DND-41 (cell line): ENCODE data around the gene RAD51B.

ENCODE experiments used
- ATAC-seq: fragments of 200-7000 bp; cut with Tn5 transposase; 3 replicates; pipeline ENCODE4 v1.9.1; 2021; ENCODE audit warnings: low read depth; ENCODE audit not compliant: insufficient read depth
- DNase-seq: peaks from one replicate; pipeline ENCODE4 v3.0.0-alpha.2; 2020
- H2AFZ ChIP-seq: 2 replicates; pipeline ENCODE4 v1.6.0; 2012; ENCODE audit warnings: low read depth, low read length
- H3K27ac ChIP-seq: 2 replicates; pipeline ENCODE4 v1.5.1; 2012; ENCODE audit warnings: low read length, inconsistent platforms
- H3K27me3 ChIP-seq: fragments of 200-600 bp; sonication (generic); 2 replicates; pipeline ENCODE4 v1.6.0; 2012; ENCODE audit warnings: low read length, mild to moderate bottlenecking, inconsistent platforms; ENCODE audit not compliant: insufficient read depth, poor library complexity
- H3K36me3 ChIP-seq: 2 replicates; pipeline ENCODE4 v1.5.1; 2012; ENCODE audit warnings: low read length, inconsistent platforms; ENCODE audit not compliant: insufficient read depth
- H3K4me1 ChIP-seq: 2 replicates; pipeline ENCODE4 v1.5.1; 2012; ENCODE audit warnings: mild to moderate bottlenecking, low read length; ENCODE audit not compliant: insufficient read depth
- H3K4me2 ChIP-seq: 2 replicates; pipeline ENCODE4 v1.6.0; 2012; ENCODE audit warnings: mild to moderate bottlenecking, moderate library complexity, low read length, inconsistent platforms; ENCODE audit not compliant: insufficient read depth
- H3K4me3 ChIP-seq, 2 experiments: fragments of 200-600 bp in 1 of 2; shearing (Covaris generic) in 1 of 2; 2 replicates each; pipeline ENCODE4 v1.5.1; 2012 to 2016; ENCODE audit warnings: inconsistent platforms in 2 of 2, low read length in 2 of 2, mild to moderate bottlenecking in 2 of 2, low read depth in 1 of 2, moderate library complexity in 1 of 2
- H3K79me2 ChIP-seq: 2 replicates; pipeline ENCODE4 v1.6.0; 2012; ENCODE audit warnings: low read length, inconsistent platforms; ENCODE audit not compliant: insufficient read depth
- H3K9ac ChIP-seq: 2 replicates; pipeline ENCODE4 v1.6.0; 2012; ENCODE audit warnings: low read depth, mild to moderate bottlenecking, inconsistent platforms, low read length, moderate library complexity
- H3K9me3 ChIP-seq: 2 replicates; pipeline ENCODE4 v1.5.1; 2012; ENCODE audit warnings: low read length, moderate library complexity, mild to moderate bottlenecking, inconsistent platforms; ENCODE audit not compliant: insufficient read depth, severe bottlenecking
- H4K20me1 ChIP-seq: 2 replicates; pipeline ENCODE4 v1.6.0; 2012; ENCODE audit warnings: low read length; ENCODE audit not compliant: insufficient read depth
- EZH2 ChIP-seq: IDR thresholded peaks from 3 replicates; pipeline ENCODE4 v1.6.1; 2012; ENCODE audit warnings: borderline replicate concordance, low read depth, mild to moderate bottlenecking, moderate library complexity, low read length, inconsistent platforms; ENCODE audit not compliant: severe bottlenecking
- TF ChIP-seq, protein P1 (sequence below): IDR thresholded peaks from 2 replicates; pipeline ENCODE4 v1.5.1; 2012; ENCODE audit warnings: borderline replicate concordance, low read length, moderate library complexity, mild to moderate bottlenecking; ENCODE audit not compliant: poor library complexity, severe bottlenecking; ENCODE audit errors: extremely low read depth

The RAD51B gene

DNA sequence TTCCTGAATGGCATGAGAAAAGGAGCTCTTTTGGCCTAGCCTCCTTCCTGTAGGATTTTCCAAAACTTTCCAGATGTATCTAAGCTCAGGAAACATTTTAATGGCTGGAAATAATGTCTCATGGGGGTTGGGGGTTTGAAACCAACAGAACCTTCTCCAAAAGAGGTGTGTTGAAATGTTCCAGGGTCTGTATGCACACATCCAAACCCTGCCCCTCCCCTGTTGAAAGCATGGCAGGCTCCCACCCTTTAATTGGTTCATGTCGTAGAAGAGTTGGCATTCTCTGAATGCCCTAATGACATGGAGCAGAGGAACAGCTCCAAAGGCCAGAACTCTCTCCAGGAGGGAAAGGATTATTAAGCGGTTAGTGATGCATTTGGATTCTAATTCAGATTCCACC lies 620.1 kb downstream of the RAD51B start:
- Histone ChIP-seq H3K27me3 (no peaks in the 10 kb centered on the region), H3K9ac (no peak overlapping the region), H4K20me1 (no peaks in the 10 kb centered on the region), H2AFZ (no peak overlapping the region), H3K79me2 (no peaks in the 10 kb centered on the region), H3K4me3 (no peak overlapping the region), H3K4me2 (no peak overlapping the region), H3K4me1 (peaks cover 14% of the 10 kb centered on the region), H3K9me3 (peaks cover 5% of the 10 kb centered on the region), H3K27ac (no peak overlapping the region), H3K36me3 (no peaks in the 10 kb centered on the region)
- TF ChIP-seq EZH2 = no peak
- TF ChIP-seq, protein P1, sequence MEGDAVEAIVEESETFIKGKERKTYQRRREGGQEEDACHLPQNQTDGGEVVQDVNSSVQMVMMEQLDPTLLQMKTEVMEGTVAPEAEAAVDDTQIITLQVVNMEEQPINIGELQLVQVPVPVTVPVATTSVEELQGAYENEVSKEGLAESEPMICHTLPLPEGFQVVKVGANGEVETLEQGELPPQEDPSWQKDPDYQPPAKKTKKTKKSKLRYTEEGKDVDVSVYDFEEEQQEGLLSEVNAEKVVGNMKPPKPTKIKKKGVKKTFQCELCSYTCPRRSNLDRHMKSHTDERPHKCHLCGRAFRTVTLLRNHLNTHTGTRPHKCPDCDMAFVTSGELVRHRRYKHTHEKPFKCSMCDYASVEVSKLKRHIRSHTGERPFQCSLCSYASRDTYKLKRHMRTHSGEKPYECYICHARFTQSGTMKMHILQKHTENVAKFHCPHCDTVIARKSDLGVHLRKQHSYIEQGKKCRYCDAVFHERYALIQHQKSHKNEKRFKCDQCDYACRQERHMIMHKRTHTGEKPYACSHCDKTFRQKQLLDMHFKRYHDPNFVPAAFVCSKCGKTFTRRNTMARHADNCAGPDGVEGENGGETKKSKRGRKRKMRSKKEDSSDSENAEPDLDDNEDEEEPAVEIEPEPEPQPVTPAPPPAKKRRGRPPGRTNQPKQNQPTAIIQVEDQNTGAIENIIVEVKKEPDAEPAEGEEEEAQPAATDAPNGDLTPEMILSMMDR = no peak
- ATAC-seq (no peak), DNase-seq (no peak)

DNA sequence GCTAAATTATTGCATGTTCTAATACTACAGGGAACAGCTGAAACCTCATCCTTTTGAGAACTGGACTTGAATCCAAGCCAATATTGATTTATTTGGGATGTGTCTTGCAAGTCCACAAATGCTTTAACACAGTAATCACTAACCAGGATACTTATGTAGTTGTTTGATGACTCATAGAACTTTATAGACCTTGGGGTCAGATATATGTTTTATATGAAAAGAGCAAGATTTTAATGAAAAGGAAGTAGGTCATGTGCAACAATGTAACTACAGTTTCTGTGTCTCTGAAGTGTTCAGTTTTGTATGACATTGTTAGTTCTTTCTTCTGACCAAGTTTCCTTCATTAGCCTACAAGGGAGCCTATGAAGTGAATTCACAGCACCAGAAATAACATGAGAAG lies 621.2 kb downstream of the RAD51B start:
- no peak for DNase-seq
- no peak for ATAC-seq
- no peaks in the 10 kb centered on the region for H4K20me1 ChIP-seq
- no peak for TF ChIP-seq EZH2
- H2AFZ ChIP-seq = no peak overlapping the region
- H3K36me3 ChIP-seq = no peaks in the 10 kb centered on the region
- H3K4me3 ChIP-seq = no peak overlapping the region
- H3K9ac ChIP-seq = no peak overlapping the region
- no peaks in the 10 kb centered on the region for H3K9me3 ChIP-seq
- no peak overlapping the region for H3K4me2 ChIP-seq
- no peak overlapping the region for H3K27ac ChIP-seq
- H3K79me2 ChIP-seq = no peaks in the 10 kb centered on the region
- H3K4me1 ChIP-seq = peaks cover 26% of the 10 kb centered on the region
- H3K27me3 ChIP-seq = no peaks in the 10 kb centered on the region

DNA sequence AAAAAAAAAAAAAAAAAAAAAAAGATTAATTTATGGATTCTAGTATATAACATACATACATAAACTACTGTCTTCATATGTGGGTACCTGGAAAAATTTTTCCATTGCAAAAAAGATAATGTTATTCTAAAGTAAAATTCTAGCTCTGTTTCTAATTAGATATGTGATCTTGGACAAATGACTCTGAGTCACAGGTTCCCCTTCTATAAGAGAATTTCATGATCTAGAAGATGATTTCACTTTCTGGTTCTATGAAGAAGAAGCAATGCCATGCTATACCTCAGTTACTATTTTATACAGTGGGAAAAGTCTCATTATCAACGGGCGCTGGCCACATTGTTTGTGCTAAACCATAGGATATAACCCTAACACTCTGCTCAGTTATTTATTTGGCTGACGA lies 622.0 kb downstream of the RAD51B start:
- H3K4me2 ChIP-seq = no peak overlapping the region

DNA sequence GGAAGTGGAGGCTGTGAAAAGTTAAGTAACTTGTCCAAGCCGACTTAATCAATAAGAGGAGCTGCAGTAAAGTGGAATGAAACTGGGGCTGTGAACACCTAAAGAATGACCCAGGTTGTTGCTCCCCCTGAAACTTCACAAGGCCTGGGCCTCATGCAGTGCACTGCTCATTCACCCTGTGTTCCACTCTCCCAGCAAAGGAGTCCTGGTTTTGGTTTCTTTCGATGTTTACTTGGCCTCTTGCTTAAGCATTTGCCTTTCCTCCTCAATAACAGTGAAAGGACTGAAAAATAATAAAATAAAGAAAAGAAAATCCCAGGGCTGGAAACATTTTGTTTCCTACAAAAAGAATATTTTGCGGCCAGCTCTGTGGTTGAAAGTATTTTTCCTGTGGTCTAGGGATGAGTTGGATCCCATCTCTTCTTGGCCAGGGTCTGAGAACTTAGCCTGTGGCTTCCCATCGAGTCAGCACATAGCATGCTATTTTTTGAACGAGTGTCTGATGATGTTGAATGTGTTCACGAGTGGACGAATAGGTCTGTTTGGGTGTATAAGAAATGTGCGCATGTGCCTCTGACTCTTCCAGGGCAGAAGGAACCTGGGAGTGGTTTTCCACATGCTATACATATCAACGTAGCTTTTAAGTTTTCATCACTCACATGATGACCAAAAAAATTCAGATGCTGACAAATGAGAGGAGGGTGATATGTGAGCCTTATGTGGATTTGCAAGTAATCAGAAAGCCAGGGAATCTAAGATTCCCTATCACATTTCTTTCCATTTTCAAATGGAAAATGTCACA lies 623.5 kb downstream of the RAD51B start:
- Histone ChIP-seq H3K4me3 (no peak overlapping the region), H3K4me2 (no peak overlapping the region), H3K9me3 (no peaks in the 10 kb centered on the region), H4K20me1 (no peaks in the 10 kb centered on the region), H3K4me1 (peaks cover 33% of the 10 kb centered on the region), H3K79me2 (no peaks in the 10 kb centered on the region), H3K27me3 (no peaks in the 10 kb centered on the region), H3K9ac (no peak overlapping the region), H3K27ac (no peak overlapping the region; the same call in 1 of the 2 replicates), H2AFZ (no peak overlapping the region), H3K36me3 (no peaks in the 10 kb centered on the region)
- DNase-seq (no peak), ATAC-seq (no peak)
- no peak for TF ChIP-seq EZH2
- TF ChIP-seq, protein P1 = no peak

More for the DNA sequence above, 622.0 kb downstream of the RAD51B start:
- H3K27me3 ChIP-seq = no peaks in the 10 kb centered on the region
- TF ChIP-seq, protein P1 = no peak
- no peak for TF ChIP-seq EZH2
- H3K27ac ChIP-seq = no peak overlapping the region
- no peak overlapping the region for H3K9ac ChIP-seq
- no peaks in the 10 kb centered on the region for H3K79me2 ChIP-seq
- H3K4me3 ChIP-seq = no peak overlapping the region
- no peaks in the 10 kb centered on the region for H3K9me3 ChIP-seq
- H3K36me3 ChIP-seq = no peaks in the 10 kb centered on the region
- H4K20me1 ChIP-seq = no peaks in the 10 kb centered on the region
- ATAC-seq = no peak
- H3K4me1 ChIP-seq = peaks cover 33% of the 10 kb centered on the region
- no peak for DNase-seq
- no peak overlapping the region for H2AFZ ChIP-seq
